ENCODE measurements around the gene KCND2. TPM values are rescaled to one million over a fixed set of nuclear protein-coding genes. Genes with fewer than 3 reads are reported as not detected.
A peak's percentile ranks its signal among the peaks of the same experiment; 100 is the strongest.

Gene KCND2
- total RNA-seq (1 to 10 TPM; 1.2 to 3.3 (median 2.0) TPM), polyA plus RNA-seq (under 1 TPM in 2 of 3 donors, not detected in 1; under 0.01 to 0.15 TPM)

- Histone ChIP-seq H3K9me3 (no peaks in the 10 kb centered on the region), H3K4me3 (peak within 1 kb of the TSS; percentile 28 to 51 (median 46)), H3K27ac (peak within 1 kb of the TSS in 1 of 4 donors; percentile 13), H3K4me1 (peaks cover 0 to 12% (median 9%) of the 10 kb centered on the region in 4 donors), H3K27me3 (peaks cover 0 to 25% (median 0%) of the 10 kb centered on the region in 3 donors), H3K36me3 (no peaks in the 10 kb centered on the region)
- intact Hi-C loops (cut with DNase I): loop anchor here (5.0 kb wide), 1 partner anchor 341 kb away; no protein-coding TSS in a partner anchor
- WGBS, 2 donors: 2% methylated on average over 69 of the region's 69 CpGs
- DNase-seq: no peak
- TF ChIP-seq EP300 (IDR thresholded peaks at IDR 0.05) (no peak), POLR2A (IDR thresholded peaks at IDR 0.05) (no peak), POLR2AphosphoS5 (IDR thresholded peaks at IDR 0.05) (no peak)
- TF ChIP-seq, protein P1, sequence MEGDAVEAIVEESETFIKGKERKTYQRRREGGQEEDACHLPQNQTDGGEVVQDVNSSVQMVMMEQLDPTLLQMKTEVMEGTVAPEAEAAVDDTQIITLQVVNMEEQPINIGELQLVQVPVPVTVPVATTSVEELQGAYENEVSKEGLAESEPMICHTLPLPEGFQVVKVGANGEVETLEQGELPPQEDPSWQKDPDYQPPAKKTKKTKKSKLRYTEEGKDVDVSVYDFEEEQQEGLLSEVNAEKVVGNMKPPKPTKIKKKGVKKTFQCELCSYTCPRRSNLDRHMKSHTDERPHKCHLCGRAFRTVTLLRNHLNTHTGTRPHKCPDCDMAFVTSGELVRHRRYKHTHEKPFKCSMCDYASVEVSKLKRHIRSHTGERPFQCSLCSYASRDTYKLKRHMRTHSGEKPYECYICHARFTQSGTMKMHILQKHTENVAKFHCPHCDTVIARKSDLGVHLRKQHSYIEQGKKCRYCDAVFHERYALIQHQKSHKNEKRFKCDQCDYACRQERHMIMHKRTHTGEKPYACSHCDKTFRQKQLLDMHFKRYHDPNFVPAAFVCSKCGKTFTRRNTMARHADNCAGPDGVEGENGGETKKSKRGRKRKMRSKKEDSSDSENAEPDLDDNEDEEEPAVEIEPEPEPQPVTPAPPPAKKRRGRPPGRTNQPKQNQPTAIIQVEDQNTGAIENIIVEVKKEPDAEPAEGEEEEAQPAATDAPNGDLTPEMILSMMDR (IDR thresholded peaks at IDR 0.05): no peak
Measured at GRCh38 chr7:120272701-120273475, at the start of gene KCND2. TSS of gene KCND2 (plus strand) at chr7:120273175.

DNA sequence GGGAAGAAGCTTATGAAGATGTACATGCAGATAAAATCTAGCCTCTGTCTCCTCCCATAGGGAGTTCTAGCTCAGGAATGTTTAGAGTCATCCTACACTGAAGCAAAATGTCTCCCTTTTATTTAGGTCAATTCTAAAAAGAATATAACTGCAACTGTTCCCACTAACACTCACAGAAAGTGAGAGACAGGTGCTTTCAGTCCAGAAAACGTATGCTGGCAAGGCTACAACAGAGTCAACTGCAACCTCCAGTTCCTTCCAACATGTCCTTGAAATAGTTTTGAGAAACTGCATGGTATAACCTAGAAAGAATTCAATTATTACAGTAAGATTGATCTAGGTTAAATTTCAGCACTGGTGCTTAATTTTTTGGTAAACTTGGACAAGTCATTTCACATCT lies 46.8 kb upstream of the KCND2 start:
- peaks cover 0 to 3% (median 0%) of the 10 kb centered on the region in 4 donors for H3K9me3 ChIP-seq
- 9 to 46% methylated on average over 1 of the region's 1 CpG for WGBS, 2 donors
- H3K36me3 ChIP-seq: no peaks in the 10 kb centered on the region
- intact Hi-C loops (cut with DNase I): no loop called here
- H3K4me3 ChIP-seq: no peak overlapping the region
- H3K27ac ChIP-seq: no peak overlapping the region
- no peaks in the 10 kb centered on the region for H3K27me3 ChIP-seq
- no peaks in the 10 kb centered on the region for H3K4me1 ChIP-seq
- TF ChIP-seq EP300 (IDR thresholded peaks at IDR 0.05): no peak
- no peak for TF ChIP-seq POLR2A (IDR thresholded peaks at IDR 0.05)
- TF ChIP-seq, protein P1 (IDR thresholded peaks at IDR 0.05): no peak
- TF ChIP-seq POLR2AphosphoS5 (IDR thresholded peaks at IDR 0.05): no peak
- no peak for DNase-seq

GRCh38 chr7:120227255-120227654 lies 45.7 kb upstream of the KCND2 start:
- intact Hi-C loops (cut with DNase I): no loop called here
- TF ChIP-seq POLR2AphosphoS5 (IDR thresholded peaks at IDR 0.05): no peak
- no peak for TF ChIP-seq POLR2A (IDR thresholded peaks at IDR 0.05)
- no peak for TF ChIP-seq EP300 (IDR thresholded peaks at IDR 0.05)
- TF ChIP-seq, protein P1 (IDR thresholded peaks at IDR 0.05): no peak
- WGBS, 2 donors: 61 to 78% methylated on average over 3 of the region's 3 CpGs

GRCh38 chr7:120229084-120229483 lies 43.9 kb upstream of the KCND2 start:
- 72 to 75% methylated on average over 3 of the region's 3 CpGs for WGBS, 2 donors
- H3K27me3 ChIP-seq: no peaks in the 10 kb centered on the region
- intact Hi-C loops (cut with DNase I): no loop called here
- H3K4me1 ChIP-seq: no peaks in the 10 kb centered on the region
- no peak for DNase-seq
- no peak overlapping the region for H3K27ac ChIP-seq
- H3K9me3 ChIP-seq: peaks cover 0 to 3% (median 0%) of the 10 kb centered on the region in 4 donors
- no peak for TF ChIP-seq POLR2AphosphoS5 (IDR thresholded peaks at IDR 0.05)
- no peak for TF ChIP-seq EP300 (IDR thresholded peaks at IDR 0.05)
- TF ChIP-seq, protein P1 (IDR thresholded peaks at IDR 0.05): no peak
- TF ChIP-seq POLR2A (IDR thresholded peaks at IDR 0.05): no peak
- no peaks in the 10 kb centered on the region for H3K36me3 ChIP-seq
- H3K4me3 ChIP-seq: no peak overlapping the region

More at GRCh38 chr7:120227255-120227654, 45.7 kb upstream of the KCND2 start:
- no peaks in the 10 kb centered on the region for H3K4me1 ChIP-seq
- H3K36me3 ChIP-seq: no peaks in the 10 kb centered on the region
- no peak overlapping the region for H3K27ac ChIP-seq
- DNase-seq: no peak
- no peaks in the 10 kb centered on the region for H3K27me3 ChIP-seq
- H3K9me3 ChIP-seq: peaks cover 0 to 3% (median 0%) of the 10 kb centered on the region in 4 donors
- no peak overlapping the region for H3K4me3 ChIP-seq
